PFSK-1 (cell line): ENCODE measurements around the gene SASH1.

Source experiments
- FOXP2 ChIP-seq: optimal IDR thresholded peaks from 2 replicates; pipeline ENCODE3; 2011; ENCODE audit warnings: borderline replicate concordance, control low read depth, inconsistent platforms; ENCODE audit not compliant: insufficient read depth; ENCODE audit errors: extremely low read length, extremely low read depth
- POLR2AphosphoS5 ChIP-seq: IDR thresholded peaks from 2 replicates; pipeline ENCODE4 v1.6.1; 2012; ENCODE audit warnings: low read depth, mild to moderate bottlenecking, control low read depth, low read length, moderate library complexity
- REST ChIP-seq, 2 experiments: IDR thresholded peaks; 2 replicates each; pipeline versions ENCODE4 v1.6.1 to v1.8.0; 2011 to 2012; ENCODE audit warnings: low read depth in 2 of 2, low read length in 2 of 2, control low read depth in 1 of 2, inconsistent platforms in 1 of 2, mild to moderate bottlenecking in 1 of 2, moderate library complexity in 1 of 2; ENCODE audit not compliant: insufficient read depth in 1 of 2
- SIN3A ChIP-seq: IDR thresholded peaks from 2 replicates; pipeline ENCODE4 v1.6.1; 2012; ENCODE audit warnings: mild to moderate bottlenecking, low read length, moderate library complexity, borderline replicate concordance; ENCODE audit not compliant: insufficient read depth

- TF ChIP-seq REST (IDR thresholded peaks at IDR 0.05; ENCODE audit: insufficient read depth in 1 of 2, low read depth in 2 of 2, low read length in 2 of 2) (no peak), SIN3A (no peak), POLR2AphosphoS5 (no peak), FOXP2 (no peak)
These were observed 29.1 kb upstream of the SASH1 start for GRCh38 chr6:148313488-148313887.
